RWPE2 (cell line): ENCODE data around the gene ENOX1.

Experiments
- ATAC-seq: fragments of 200-7000 bp; cut with Tn5 transposase; 3 replicates; pipeline ENCODE4 v1.9.1; 2021; ENCODE audit warnings: low read depth
- DNase-seq: peaks from one replicate; pipeline ENCODE4 v3.0.0-alpha.2; 2020; ENCODE audit warnings: low spot score
- H3K27ac ChIP-seq: fragments of 450-650 bp; 2 replicates; pipeline ENCODE4 v1.5.1; 2017; ENCODE audit warnings: mild to moderate bottlenecking; ENCODE audit not compliant: poor library complexity, severe bottlenecking
- H3K27me3 ChIP-seq: fragments of 250-450 bp; sonication (Bioruptor Pico); 2 replicates; pipeline ENCODE4 v1.5.1; 2021; ENCODE audit warnings: mild to moderate bottlenecking, moderate library complexity; ENCODE audit not compliant: insufficient read depth, poor library complexity, severe bottlenecking
- H3K36me3 ChIP-seq: fragments of 250-450 bp; sonication (Bioruptor Pico); 2 replicates; pipeline ENCODE4 v1.5.1; 2020; ENCODE audit warnings: low read depth, mild to moderate bottlenecking, moderate library complexity
- H3K4me1 ChIP-seq: fragments of 250-450 bp; sonication (Bioruptor Pico); 2 replicates; pipeline ENCODE4 v1.5.1; 2021; ENCODE audit warnings: mild to moderate bottlenecking, moderate library complexity; ENCODE audit not compliant: insufficient read depth, poor library complexity, severe bottlenecking
- H3K4me3 ChIP-seq: fragments of 250-450 bp; sonication (Bioruptor Pico); 2 replicates; pipeline ENCODE4 v1.5.1; 2021; ENCODE audit warnings: mild to moderate bottlenecking, moderate library complexity; ENCODE audit not compliant: severe bottlenecking
- H3K9me3 ChIP-seq: fragments of 250-450 bp; sonication (Bioruptor Pico); 2 replicates; pipeline ENCODE4 v1.5.1; 2021; ENCODE audit warnings: mild to moderate bottlenecking, moderate library complexity; ENCODE audit not compliant: severe bottlenecking
- TF ChIP-seq, protein P1 (sequence below): fragments of 450-650 bp; IDR thresholded peaks from one replicate; pipeline ENCODE4 v1.5.1; 2017; ENCODE audit warnings: mild to moderate bottlenecking, moderate library complexity; ENCODE audit not compliant: poor library complexity, severe bottlenecking

The ENOX1 gene

GRCh38 chr13:43166644-43167457, 619.9 kb downstream of the ENOX1 start:
- TF ChIP-seq, protein P1, sequence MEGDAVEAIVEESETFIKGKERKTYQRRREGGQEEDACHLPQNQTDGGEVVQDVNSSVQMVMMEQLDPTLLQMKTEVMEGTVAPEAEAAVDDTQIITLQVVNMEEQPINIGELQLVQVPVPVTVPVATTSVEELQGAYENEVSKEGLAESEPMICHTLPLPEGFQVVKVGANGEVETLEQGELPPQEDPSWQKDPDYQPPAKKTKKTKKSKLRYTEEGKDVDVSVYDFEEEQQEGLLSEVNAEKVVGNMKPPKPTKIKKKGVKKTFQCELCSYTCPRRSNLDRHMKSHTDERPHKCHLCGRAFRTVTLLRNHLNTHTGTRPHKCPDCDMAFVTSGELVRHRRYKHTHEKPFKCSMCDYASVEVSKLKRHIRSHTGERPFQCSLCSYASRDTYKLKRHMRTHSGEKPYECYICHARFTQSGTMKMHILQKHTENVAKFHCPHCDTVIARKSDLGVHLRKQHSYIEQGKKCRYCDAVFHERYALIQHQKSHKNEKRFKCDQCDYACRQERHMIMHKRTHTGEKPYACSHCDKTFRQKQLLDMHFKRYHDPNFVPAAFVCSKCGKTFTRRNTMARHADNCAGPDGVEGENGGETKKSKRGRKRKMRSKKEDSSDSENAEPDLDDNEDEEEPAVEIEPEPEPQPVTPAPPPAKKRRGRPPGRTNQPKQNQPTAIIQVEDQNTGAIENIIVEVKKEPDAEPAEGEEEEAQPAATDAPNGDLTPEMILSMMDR: no peak
- Histone ChIP-seq H3K4me1 (no peaks in the 10 kb centered on the region), H3K27ac (no peak overlapping the region)

More at GRCh38 chr13:43166644-43167457, 619.9 kb downstream of the ENOX1 start:
- H3K9me3 ChIP-seq: no peaks in the 10 kb centered on the region
- DNase-seq (no peak), ATAC-seq (no peak)
- H3K36me3 ChIP-seq: no peaks in the 10 kb centered on the region
- H3K4me3 ChIP-seq: no peak overlapping the region
- H3K27me3 ChIP-seq: no peaks in the 10 kb centered on the region
